Endothelial cell of umbilical vein (primary cell): ENCODE data around the gene IFIT1B. TPM values are rescaled to one million over a fixed set of nuclear protein-coding genes. Genes with fewer than 3 reads are reported as not detected.

Source experiments
- BruUV-seq: library from RNA; stranded (reverse); fragments of 400-500 nt; replicated peaks from 2 replicates; lab custom pipeline; 2021; lab: Mats Ljungman, UMichigan
- CTCF ChIA-PET: fragments of 300-600, 350-600 bp; sonication (Branson Sonifier 250); formaldehyde crosslinking; loops from one replicate; lab custom pipeline; 2021; ENCODE audit warnings: antibody characterized with exemption, inconsistent platforms; lab: Charles Lee
- POLR2A ChIA-PET: fragments of 300-600, 350-600 bp; sonication (Branson Sonifier 250); formaldehyde crosslinking; loops from one replicate; lab custom pipeline; 2021; ENCODE audit warnings: antibody characterized with exemption, inconsistent platforms; lab: Charles Lee
- DNase-seq: peaks from one replicate; pipeline ENCODE4 v3.0.0-alpha.2; 2011; ENCODE audit warnings: low read depth, low spot score
- FAIRE-seq: peaks from 2 replicates; lab custom pipeline; 2011; peaks lifted over from hg19 to GRCh38; lab: Jason Lieb, UNC
- H2AFZ ChIP-seq: 2 replicates; pipeline ENCODE4 v1.6.0; 2012; ENCODE audit warnings: low read depth, low read length, control low read depth, inconsistent platforms
- H3K27ac ChIP-seq: 2 replicates; pipeline ENCODE4 v1.5.1; 2011; ENCODE audit warnings: low read depth, mild to moderate bottlenecking, control low read depth, low read length, moderate library complexity; ENCODE audit not compliant: insufficient read depth
- H3K27me3 ChIP-seq, 2 experiments: 2 replicates each; pipeline versions ENCODE4 v1.6.0 to v1.6.1; 2011; ENCODE audit warnings: low read length in 2 of 2, mixed read lengths in 1 of 2; ENCODE audit not compliant: control insufficient read depth in 2 of 2, insufficient read depth in 2 of 2
- H3K36me3 ChIP-seq, 2 experiments: 2 replicates in 1 of 2; 3 replicates in 1 of 2; pipeline ENCODE4 v1.5.1; 2011; ENCODE audit warnings: low read length in 2 of 2, mild to moderate bottlenecking in 1 of 2, moderate library complexity in 1 of 2; ENCODE audit not compliant: control insufficient read depth in 2 of 2, insufficient read depth in 2 of 2; ENCODE audit errors: extremely low read depth in 1 of 2
- H3K4me1 ChIP-seq: 3 replicates; pipeline ENCODE4 v1.5.1; 2011; ENCODE audit warnings: mild to moderate bottlenecking, low read length; ENCODE audit not compliant: control insufficient read depth, insufficient read depth; ENCODE audit errors: extremely low read depth
- H3K4me2 ChIP-seq: 2 replicates; pipeline ENCODE4 v1.6.1; 2011; ENCODE audit warnings: low read length, control low read depth, mixed read lengths; ENCODE audit not compliant: insufficient read depth
- H3K4me3 ChIP-seq, 3 experiments: fragments of 200-600 bp in 1 of 3; sonication (generic), shearing (Covaris generic) in 1 of 3; replicated peaks in 1 of 3; 2 replicates each; pipeline ENCODE4 v1.5.1; 2011 to 2016; ENCODE audit warnings: control low read depth in 3 of 3, low read length in 3 of 3, mild to moderate bottlenecking in 2 of 3, inconsistent platforms in 1 of 3, low read depth in 1 of 3, moderate library complexity in 1 of 3; ENCODE audit not compliant: insufficient read depth in 1 of 3
- H3K79me2 ChIP-seq: 2 replicates; pipeline ENCODE4 v1.6.0; 2012; ENCODE audit warnings: low read length, inconsistent platforms; ENCODE audit not compliant: control insufficient read depth, insufficient read depth
- H3K9ac ChIP-seq: replicated peaks from 2 replicates; pipeline ENCODE3; 2011; ENCODE audit warnings: low read length, control low read depth; ENCODE audit not compliant: insufficient read depth; ENCODE audit errors: extremely low read depth
- H3K9me1 ChIP-seq: replicated peaks from 3 replicates; pipeline ENCODE4 v1.6.0; 2011; ENCODE audit warnings: mild to moderate bottlenecking, low read length; ENCODE audit not compliant: control insufficient read depth, insufficient read depth; ENCODE audit errors: extremely low read depth
- H3K9me3 ChIP-seq: replicated peaks from 2 replicates; pipeline ENCODE4 v1.5.1; 2012; ENCODE audit warnings: low read length, inconsistent platforms; ENCODE audit not compliant: control insufficient read depth, insufficient read depth
- H4K20me1 ChIP-seq: replicated peaks from 2 replicates; pipeline ENCODE3; 2011; ENCODE audit warnings: mild to moderate bottlenecking, low read length; ENCODE audit not compliant: control insufficient read depth, insufficient read depth; ENCODE audit errors: extremely low read depth
- EZH2 ChIP-seq: IDR thresholded peaks from 2 replicates; pipeline ENCODE4 v1.6.1; 2012; ENCODE audit warnings: borderline replicate concordance, low read depth, mild to moderate bottlenecking, moderate library complexity, low read length, inconsistent platforms; ENCODE audit not compliant: severe bottlenecking
- FOS ChIP-seq: IDR thresholded peaks from 2 replicates; pipeline ENCODE4 v1.6.1; 2011; ENCODE audit warnings: mild to moderate bottlenecking, low read length, moderate library complexity, borderline replicate concordance; ENCODE audit not compliant: insufficient read depth
- GATA2 ChIP-seq: IDR thresholded peaks from 2 replicates; pipeline ENCODE4 v1.7.0; 2011; ENCODE audit warnings: low read depth, mild to moderate bottlenecking, moderate library complexity, mixed read lengths, low read length; ENCODE audit not compliant: insufficient read length, insufficient read depth
- JUN ChIP-seq: IDR thresholded peaks from 2 replicates; pipeline ENCODE4 v1.6.1; 2011; ENCODE audit warnings: borderline replicate concordance, low read depth; ENCODE audit not compliant: insufficient read length, insufficient read depth
- dilution Hi-C: fragments of 300-500 bp; cut with MboI; formaldehyde crosslinking; loops from one replicate; pipeline ENCODE4 v1.15.0; 2019; ENCODE audit warnings: low sequenced_read_pairs; ENCODE audit not compliant: extremely low pct_ligation_motif_present
- intact Hi-C: fragments of 100-400 bp; cut with micrococcal nuclease; formaldehyde crosslinking; loops from one replicate; pipeline ENCODE4 v1.10.0; 2022
- polyA plus RNA-seq, 4 experiments: library from polyadenylated mRNA; depleted of rRNA in 3 of 4; stranded (reverse) in 3 of 4; unstranded in 1 of 4; fragments of >200 nt; gene quantifications; 2 replicates each; pipeline versions ENCODE4 v1.2.1 to v1.2.3, GENCODE V29; 2011 to 2012; ENCODE audit warnings: missing spikeins in 1 of 4
- total RNA-seq: library from RNA; stranded (reverse); gene quantifications from 2 replicates; pipeline ENCODE4 v1.2.3, GENCODE V29; 2021
- TF ChIP-seq, protein P1 (sequence below), 2 donors: IDR thresholded peaks; 1 replicate in 1 of 2; 2 replicates in 1 of 2; pipeline ENCODE4 v1.5.1; 2011; ENCODE audit warnings: low read length in 2 of 2, mild to moderate bottlenecking in 2 of 2, moderate library complexity in 2 of 2, control low read depth in 1 of 2, inconsistent platforms in 1 of 2, low read depth in 1 of 2; ENCODE audit not compliant: insufficient read depth in 1 of 2; ENCODE audit errors: extremely low read depth in 1 of 2

The IFIT1B gene
- total and polyA plus RNA-seq, 2 donors (not counting 3 experiments of a cell fraction or from before 2014, with no cell fraction given): not detected

DNA sequence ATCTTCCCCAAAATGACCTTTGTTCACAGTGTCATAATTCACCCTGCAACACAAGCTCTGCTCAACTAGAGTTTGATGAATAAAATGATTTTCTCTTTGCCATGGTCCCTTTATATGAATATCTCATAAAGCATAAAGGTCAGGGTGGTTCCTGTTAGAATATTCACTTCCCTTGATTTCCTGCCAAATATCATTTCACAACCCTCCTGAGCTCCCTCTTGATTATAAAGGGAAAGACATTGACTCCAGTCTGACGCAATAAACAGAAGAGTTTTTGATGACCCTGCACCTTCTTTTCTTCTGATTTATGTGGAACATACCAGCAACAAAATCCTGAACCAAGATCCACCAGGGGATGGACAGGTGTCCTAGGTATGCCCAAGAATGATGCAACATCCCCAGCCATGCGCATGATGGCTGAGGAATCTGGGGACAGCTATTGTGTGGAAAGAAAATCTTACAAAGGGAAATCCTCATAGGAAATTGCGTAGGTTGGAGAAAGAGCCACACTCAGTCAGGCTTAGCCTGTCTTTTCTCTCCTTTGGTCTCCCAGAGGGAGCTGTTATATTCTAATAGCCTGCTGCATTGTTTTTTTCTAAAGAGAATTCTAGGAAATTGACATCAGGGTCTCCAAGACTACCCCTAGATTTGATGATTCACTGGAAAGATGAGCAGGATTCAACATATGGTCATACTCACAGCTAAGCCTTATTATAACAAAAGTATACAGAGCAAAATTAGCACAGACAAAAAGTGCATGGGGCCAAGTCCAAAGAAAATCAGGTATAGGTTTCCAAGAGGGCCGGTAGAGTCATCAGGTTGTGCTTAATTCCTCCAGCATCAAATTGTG is 31.2 kb upstream of the IFIT1B start:
- TSS peak; percentile 61 for BruUV-seq
- Histone ChIP-seq H3K9me1 (no peaks in the 10 kb centered on the region), H3K4me2 (no peak overlapping the region), H3K9me3 (no peaks in the 10 kb centered on the region), H3K36me3 (no peaks in the 10 kb centered on the region), H4K20me1 (no peaks in the 10 kb centered on the region), H2AFZ (no peak overlapping the region), H3K27me3 (peaks cover 0 to 5% of the 10 kb centered on the region in 2 experiments), H3K27ac (no peak overlapping the region), H3K9ac (no peak overlapping the region), H3K79me2 (no peaks in the 10 kb centered on the region), H3K4me3 (no peak overlapping the region), H3K4me1 (peaks cover 7% of the 10 kb centered on the region)
- DNase-seq (peak; percentile 69), FAIRE-seq (peak; percentile 21)
- ChIA-PET POLR2A (no interaction called here), CTCF (interaction anchor here (0.7 to 1.9 kb wide), 4 partner anchors 16 to 65 kb away, joined by 3 to 6 read pairs (median 3); partner anchors contain the start of gene IFIT3)
- no peak for TF ChIP-seq GATA2
- peak; percentile 37 for TF ChIP-seq JUN
- no peak for TF ChIP-seq EZH2
- TF ChIP-seq, protein P1, sequence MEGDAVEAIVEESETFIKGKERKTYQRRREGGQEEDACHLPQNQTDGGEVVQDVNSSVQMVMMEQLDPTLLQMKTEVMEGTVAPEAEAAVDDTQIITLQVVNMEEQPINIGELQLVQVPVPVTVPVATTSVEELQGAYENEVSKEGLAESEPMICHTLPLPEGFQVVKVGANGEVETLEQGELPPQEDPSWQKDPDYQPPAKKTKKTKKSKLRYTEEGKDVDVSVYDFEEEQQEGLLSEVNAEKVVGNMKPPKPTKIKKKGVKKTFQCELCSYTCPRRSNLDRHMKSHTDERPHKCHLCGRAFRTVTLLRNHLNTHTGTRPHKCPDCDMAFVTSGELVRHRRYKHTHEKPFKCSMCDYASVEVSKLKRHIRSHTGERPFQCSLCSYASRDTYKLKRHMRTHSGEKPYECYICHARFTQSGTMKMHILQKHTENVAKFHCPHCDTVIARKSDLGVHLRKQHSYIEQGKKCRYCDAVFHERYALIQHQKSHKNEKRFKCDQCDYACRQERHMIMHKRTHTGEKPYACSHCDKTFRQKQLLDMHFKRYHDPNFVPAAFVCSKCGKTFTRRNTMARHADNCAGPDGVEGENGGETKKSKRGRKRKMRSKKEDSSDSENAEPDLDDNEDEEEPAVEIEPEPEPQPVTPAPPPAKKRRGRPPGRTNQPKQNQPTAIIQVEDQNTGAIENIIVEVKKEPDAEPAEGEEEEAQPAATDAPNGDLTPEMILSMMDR (IDR thresholded peaks at IDR 0.05; ENCODE audit: extremely low read depth in 1 of 2, insufficient read depth in 1 of 2, low read depth in 1 of 2, low read length in 2 of 2): no peak
- no peak for TF ChIP-seq FOS
- dilution Hi-C loops: no loop called here
- intact Hi-C loops: loop anchor here (5.0 kb wide), 1 partner anchor 69 kb away; no protein-coding TSS in a partner anchor
